HEK293 (cell line): ENCODE results near the gene MLLT10.

Experiments
- CTCF ChIA-PET: fragments of 350-600 bp; formaldehyde crosslinking; extraction: SDS; loops from one replicate; lab custom pipeline; 2021; ENCODE audit warnings: antibody characterized with exemption; lab: Yijun Ruan, JAX
- POLR2A ChIA-PET: fragments of 300-600 bp; formaldehyde crosslinking; extraction: SDS; loops from one replicate; lab custom pipeline; 2020; ENCODE audit warnings: antibody characterized with exemption, inconsistent platforms; lab: Yijun Ruan, JAX
- H3K27ac ChIP-seq: fragments of 200-500 bp; sonication (Bioruptor generic); 2 replicates; pipeline ENCODE4 v1.5.1; 2014; ENCODE audit warnings: low read depth, low read length, control low read depth, inconsistent platforms; ENCODE audit errors: extremely low read depth
- H3K36me3 ChIP-seq, 2 experiments: fragments of 200-500 bp in 1 of 2; sonication (Bioruptor generic) in 1 of 2; 1 replicate in 1 of 2; 2 replicates in 1 of 2; pipeline ENCODE4 v1.5.1; 2014 to 2017; ENCODE audit warnings: inconsistent platforms in 2 of 2, low read length in 2 of 2; ENCODE audit not compliant: control insufficient read depth in 2 of 2, insufficient read depth in 1 of 2
- H3K4me1 ChIP-seq: fragments of 200-500 bp; sonication (Bioruptor generic); 2 replicates; pipeline ENCODE4 v1.5.1; 2014; ENCODE audit warnings: mild to moderate bottlenecking, low read length, inconsistent platforms; ENCODE audit not compliant: control insufficient read depth, insufficient read depth
- H3K4me3 ChIP-seq: 2 replicates; pipeline ENCODE4 v1.5.1; 2011; ENCODE audit warnings: low read depth, mild to moderate bottlenecking, control low read depth, low read length, moderate library complexity
- H3K9me3 ChIP-seq: fragments of 200-500 bp; sonication (Bioruptor generic); 2 replicates; pipeline ENCODE4 v1.5.1; 2014; ENCODE audit warnings: low read depth, low read length, inconsistent platforms; ENCODE audit not compliant: control insufficient read depth, insufficient read depth
- AEBP2 ChIP-seq: fragments of 450-650 bp; formaldehyde crosslinking; IDR thresholded peaks from 2 replicates; pipeline ENCODE4 v1.5.1; 2016; ENCODE audit warnings: missing biosample characterization, missing genetic modification characterization, borderline replicate concordance
- EGR2 ChIP-seq: fragments of 450-650 bp; formaldehyde crosslinking; IDR thresholded peaks from 2 replicates; pipeline ENCODE4 v1.5.1; 2016; ENCODE audit warnings: low read depth, missing biosample characterization, missing genetic modification characterization
- FEZF1 ChIP-seq: fragments of 450-650 bp; formaldehyde crosslinking; IDR thresholded peaks from 2 replicates; pipeline ENCODE4 v1.5.1; 2016; ENCODE audit warnings: missing biosample characterization, missing genetic modification characterization
- GLI2 ChIP-seq: fragments of 450-650 bp; formaldehyde crosslinking; IDR thresholded peaks from 2 replicates; pipeline ENCODE4; 2017; ENCODE audit warnings: missing biosample characterization, missing genetic modification characterization, low read depth, borderline replicate concordance
- HOXC10 ChIP-seq: sonication (generic); formaldehyde crosslinking; IDR thresholded peaks from 2 replicates; pipeline ENCODE4 v1.8.1; 2023; ENCODE audit warnings: mild to moderate bottlenecking, missing genetic modification reagents
- HOXD13 ChIP-seq: sonication (generic); formaldehyde crosslinking; IDR thresholded peaks from 2 replicates; pipeline ENCODE4 v1.8.0; 2022; ENCODE audit warnings: missing genetic modification reagents, borderline replicate concordance
- KLF16 ChIP-seq: fragments of 450-650 bp; formaldehyde crosslinking; IDR thresholded peaks from 2 replicates; pipeline ENCODE4 v1.5.1; 2017; ENCODE audit warnings: missing biosample characterization, missing genetic modification characterization
- KLF17 ChIP-seq: fragments of 450-650 bp; formaldehyde crosslinking; IDR thresholded peaks from 2 replicates; pipeline ENCODE4 v1.5.1; 2016; ENCODE audit warnings: missing biosample characterization, missing genetic modification characterization
- KLF7 ChIP-seq: fragments of 450-650 bp; formaldehyde crosslinking; IDR thresholded peaks from 2 replicates; pipeline ENCODE4 v1.5.1; 2016; ENCODE audit warnings: missing biosample characterization, missing genetic modification characterization, borderline replicate concordance
- RBAK ChIP-seq: fragments of 450-650 bp; formaldehyde crosslinking; IDR thresholded peaks from 2 replicates; pipeline ENCODE4 v1.5.1; 2016; ENCODE audit warnings: missing biosample characterization, missing genetic modification characterization
- TRIM28 ChIP-seq: IDR thresholded peaks from 2 replicates; pipeline ENCODE4 v1.6.1; 2011; ENCODE audit warnings: low read length, control low read depth, borderline replicate concordance
- ZBTB10 ChIP-seq: fragments of 450-650 bp; formaldehyde crosslinking; IDR thresholded peaks from 2 replicates; pipeline ENCODE4 v1.5.1; 2016; ENCODE audit warnings: missing biosample characterization, missing genetic modification characterization
- ZFHX2 ChIP-seq: fragments of 450-650 bp; formaldehyde crosslinking; conservative IDR thresholded peaks from 2 replicates; pipeline ENCODE4 v1.5.1; 2016; ENCODE audit warnings: missing biosample characterization, missing genetic modification characterization
- ZIC2 ChIP-seq: fragments of 450-650 bp; formaldehyde crosslinking; IDR thresholded peaks from 2 replicates; pipeline ENCODE4 v1.5.1; 2016; ENCODE audit warnings: missing biosample characterization, missing genetic modification characterization
- ZNF114 ChIP-seq: fragments of 450-650 bp; formaldehyde crosslinking; IDR thresholded peaks from 2 replicates; pipeline ENCODE4 v1.5.0; 2017; ENCODE audit warnings: missing biosample characterization, missing genetic modification characterization
- ZNF121 ChIP-seq: fragments of 450-650 bp; formaldehyde crosslinking; IDR thresholded peaks from 2 replicates; pipeline ENCODE4 v1.5.1; 2016; ENCODE audit warnings: missing biosample characterization, missing genetic modification characterization
- ZNF133 ChIP-seq: fragments of 450-650 bp; formaldehyde crosslinking; IDR thresholded peaks from 2 replicates; pipeline ENCODE4 v1.5.1; 2016; ENCODE audit warnings: missing biosample characterization, missing genetic modification characterization
- ZNF266 ChIP-seq: fragments of 450-650 bp; formaldehyde crosslinking; IDR thresholded peaks from 2 replicates; pipeline ENCODE4 v1.5.1; 2016; ENCODE audit warnings: missing biosample characterization, missing genetic modification characterization, low read depth
- ZNF350 ChIP-seq: fragments of 450-650 bp; formaldehyde crosslinking; IDR thresholded peaks from 2 replicates; pipeline ENCODE4 v1.5.0; 2017; ENCODE audit warnings: missing biosample characterization, mild to moderate bottlenecking, missing genetic modification characterization
- ZNF548 ChIP-seq: fragments of 450-650 bp; formaldehyde crosslinking; IDR thresholded peaks from 2 replicates; pipeline ENCODE4 v1.5.1; 2016; ENCODE audit warnings: missing biosample characterization, missing genetic modification characterization
- ZNF571 ChIP-seq: fragments of 450-650 bp; formaldehyde crosslinking; IDR thresholded peaks from 2 replicates; pipeline ENCODE4 v1.5.0; 2017; ENCODE audit warnings: missing biosample characterization, missing genetic modification characterization
- ZNF585B ChIP-seq: fragments of 450-650 bp; formaldehyde crosslinking; IDR thresholded peaks from 2 replicates; pipeline ENCODE4 v1.5.1; 2016; ENCODE audit warnings: missing biosample characterization, missing genetic modification characterization
- ZNF830 ChIP-seq: fragments of 450-650 bp; IDR thresholded peaks from 2 replicates; pipeline ENCODE4 v1.5.0; 2018; ENCODE audit warnings: missing biosample characterization, missing genetic modification characterization, low read depth, mild to moderate bottlenecking, moderate library complexity
- TF ChIP-seq, protein P1 (sequence below): fragments of 450-650 bp; formaldehyde crosslinking; IDR thresholded peaks from 2 replicates; pipeline ENCODE4; 2016; ENCODE audit warnings: missing biosample characterization, missing genetic modification characterization
- TF ChIP-seq, protein P2 (sequence below): fragments of 450-650 bp; formaldehyde crosslinking; IDR thresholded peaks from 2 replicates; pipeline ENCODE4 v1.5.1; 2017; ENCODE audit warnings: missing biosample characterization, missing genetic modification characterization

Gene MLLT10

DNA sequence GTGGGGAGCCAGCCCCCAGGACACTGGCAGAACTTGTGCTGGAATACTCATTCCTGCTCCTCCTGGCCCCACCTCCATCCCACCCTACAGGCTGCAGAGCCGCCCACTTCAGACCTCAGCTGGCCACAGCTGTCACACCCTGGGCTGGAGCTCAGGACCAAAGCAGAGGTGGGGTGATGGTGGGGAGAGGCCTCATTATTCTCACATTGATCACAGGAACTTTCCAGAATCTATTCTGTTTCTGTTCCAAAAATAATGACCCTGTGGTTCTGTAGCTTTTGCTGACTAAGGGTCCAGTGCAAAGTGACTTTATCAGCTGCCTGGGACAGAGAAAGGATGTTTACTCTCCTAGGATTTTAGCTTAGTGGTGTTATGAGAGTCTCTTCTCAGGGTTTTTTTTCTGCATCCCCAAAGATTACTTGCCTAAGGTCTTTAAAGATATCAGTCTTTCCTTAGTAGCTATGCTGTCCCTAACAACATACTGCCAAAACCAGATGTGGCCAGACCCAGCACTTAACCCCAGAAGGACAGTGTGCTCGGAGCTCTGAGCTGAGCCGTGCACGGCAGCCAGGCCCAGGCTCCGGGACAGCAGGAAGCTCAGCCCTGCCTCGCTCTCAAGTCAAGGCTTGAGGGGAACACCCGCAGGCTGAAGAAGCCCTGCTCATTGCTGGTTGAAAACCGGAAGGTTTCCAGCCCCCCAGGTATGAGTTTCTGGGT, 223.3 kb downstream of the MLLT10 start:
- Histone ChIP-seq H3K9me3 (no peaks in the 10 kb centered on the region), H3K4me3 (no peak overlapping the region), H3K36me3 (peaks cover 0 to 6% of the 10 kb centered on the region in 2 experiments; a peak in 1 of 3 replicates), H3K4me1 (no peaks in the 10 kb centered on the region), H3K27ac (no peak overlapping the region)
- ChIA-PET POLR2A (no interaction called here), CTCF (interaction anchor here (0.6 kb wide), 1 partner anchor 538 kb away, joined by 3 read pairs; no protein-coding TSS in a partner anchor)
- no peak for TF ChIP-seq ZNF350 (tag by site-specific recombination)
- peak; percentile 39; the same call in 1 of the 2 replicates for TF ChIP-seq ZFHX2
- TF ChIP-seq EGR2 (tag by site-specific recombination) = peak; percentile 39; the same call in 1 of the 2 replicates
- no peak for TF ChIP-seq GLI2 (tag by site-specific recombination)
- TF ChIP-seq KLF7 (tag by site-specific recombination) = no peak

- ChIA-PET POLR2A (no interaction called here), CTCF (no interaction called here)
- no peaks in the 10 kb centered on the region for H3K9me3 ChIP-seq
- H3K36me3 ChIP-seq = peaks cover 0 to 6% of the 10 kb centered on the region in 2 experiments; a peak in 1 of 3 replicates
- no peak overlapping the region for H3K4me3 ChIP-seq
- H3K27ac ChIP-seq = no peak overlapping the region
- TF ChIP-seq ZNF121 = no peak
- no peak for TF ChIP-seq FEZF1 (tag by site-specific recombination)
- peak; percentile 56 for TF ChIP-seq ZIC2 (tag by site-specific recombination)
- TF ChIP-seq HOXD13 (CRISPR knock-in tag) = no peak
- TF ChIP-seq ZNF585B (tag by site-specific recombination) = no peak
- no peaks in the 10 kb centered on the region for H3K4me1 ChIP-seq
Observed at GRCh38 chr10:21758239-21758638, 224.2 kb downstream of the MLLT10 start.

DNA sequence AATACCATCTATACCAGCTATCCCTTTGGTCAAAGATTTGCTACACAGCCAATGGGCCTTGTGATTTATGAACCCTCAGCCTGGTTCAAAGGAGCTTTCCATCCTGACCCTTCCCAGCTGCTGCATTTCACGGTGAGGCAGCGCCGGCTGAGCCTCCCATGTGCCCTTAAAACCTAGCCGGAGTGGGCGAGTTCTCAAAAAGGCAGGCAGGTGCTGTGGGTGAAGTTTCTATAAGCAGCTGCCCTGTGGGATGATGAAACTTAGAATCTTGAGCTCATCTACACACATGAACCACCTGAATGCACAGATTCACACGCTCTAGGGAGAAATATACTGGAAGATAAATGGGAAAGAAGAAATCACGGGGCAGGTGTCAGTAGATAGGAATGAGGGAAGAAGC, 224.7 kb downstream of the MLLT10 start:
- no peak overlapping the region for H3K4me3 ChIP-seq
- H3K36me3 ChIP-seq = peaks cover 0 to 6% of the 10 kb centered on the region in 2 experiments; a peak in 1 of 3 replicates
- no peaks in the 10 kb centered on the region for H3K4me1 ChIP-seq
- ChIA-PET POLR2A (no interaction called here), CTCF (no interaction called here)
- no peak overlapping the region for H3K27ac ChIP-seq
- H3K9me3 ChIP-seq = no peaks in the 10 kb centered on the region
- no peak for TF ChIP-seq HOXC10 (CRISPR knock-in tag)
- TF ChIP-seq KLF16 (tag by site-specific recombination) = no peak
- TF ChIP-seq ZNF266 (tag by site-specific recombination) = no peak
- TF ChIP-seq ZNF548 (tag by site-specific recombination) = no peak
- TF ChIP-seq ZNF133 (tag by site-specific recombination) = no peak
- TF ChIP-seq ZBTB10 (tag by site-specific recombination) = no peak
- TF ChIP-seq KLF17 (tag by site-specific recombination) = no peak
- TF ChIP-seq ZNF114 = no peak
- TF ChIP-seq FEZF1 (tag by site-specific recombination) = no peak
- TF ChIP-seq, protein P1, sequence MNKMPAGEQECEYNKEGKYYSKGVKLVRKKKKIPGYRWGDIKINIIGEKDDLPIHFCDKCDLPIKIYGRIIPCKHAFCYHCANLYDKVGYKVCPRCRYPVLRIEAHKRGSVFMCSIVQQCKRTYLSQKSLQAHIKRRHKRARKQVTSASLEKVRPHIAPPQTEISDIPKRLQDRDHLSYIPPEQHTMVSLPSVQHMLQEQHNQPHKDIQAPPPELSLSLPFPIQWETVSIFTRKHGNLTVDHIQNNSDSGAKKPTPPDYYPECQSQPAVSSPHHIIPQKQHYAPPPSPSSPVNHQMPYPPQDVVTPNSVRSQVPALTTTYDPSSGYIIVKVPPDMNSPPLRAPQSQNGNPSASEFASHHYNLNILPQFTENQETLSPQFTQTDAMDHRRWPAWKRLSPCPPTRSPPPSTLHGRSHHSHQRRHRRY (tag by site-specific recombination) = no peak
- no peak for TF ChIP-seq AEBP2 (tag by site-specific recombination)
- no peak for TF ChIP-seq ZNF571 (tag by site-specific recombination)
- TF ChIP-seq RBAK (tag by site-specific recombination) = no peak
- TF ChIP-seq ZNF830 (tag by site-specific recombination) = no peak
- TF ChIP-seq, protein P2, sequence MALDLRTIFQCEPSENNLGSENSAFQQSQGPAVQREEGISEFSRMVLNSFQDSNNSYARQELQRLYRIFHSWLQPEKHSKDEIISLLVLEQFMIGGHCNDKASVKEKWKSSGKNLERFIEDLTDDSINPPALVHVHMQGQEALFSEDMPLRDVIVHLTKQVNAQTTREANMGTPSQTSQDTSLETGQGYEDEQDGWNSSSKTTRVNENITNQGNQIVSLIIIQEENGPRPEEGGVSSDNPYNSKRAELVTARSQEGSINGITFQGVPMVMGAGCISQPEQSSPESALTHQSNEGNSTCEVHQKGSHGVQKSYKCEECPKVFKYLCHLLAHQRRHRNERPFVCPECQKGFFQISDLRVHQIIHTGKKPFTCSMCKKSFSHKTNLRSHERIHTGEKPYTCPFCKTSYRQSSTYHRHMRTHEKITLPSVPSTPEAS (tag by site-specific recombination) = no peak
- no peak for TF ChIP-seq TRIM28
